ENCODE data around the gene ZNF664.

The ZNF664 gene

DNA sequence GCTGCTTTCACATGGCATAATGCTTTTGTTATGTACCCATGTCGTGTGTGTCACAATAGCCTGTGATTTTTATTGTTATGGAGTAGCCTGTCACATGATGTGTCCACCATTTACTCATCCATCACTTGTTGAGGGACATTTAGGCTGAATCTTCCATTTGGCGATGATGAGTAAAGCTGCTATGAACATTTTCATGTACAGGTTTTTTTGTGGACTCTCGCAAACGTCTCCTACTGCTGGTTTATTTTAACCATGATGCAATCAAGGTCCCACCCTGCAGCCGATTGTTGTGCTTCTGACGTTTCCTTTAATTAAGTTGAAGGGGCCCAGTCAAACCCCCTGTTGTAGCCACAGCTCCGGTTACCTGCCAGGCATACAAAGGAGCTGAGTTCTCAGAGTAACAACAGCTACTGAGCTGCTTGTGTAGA lies 63.2 kb downstream of the ZNF664 start:
- DNase-seq, result no peak

DNA sequence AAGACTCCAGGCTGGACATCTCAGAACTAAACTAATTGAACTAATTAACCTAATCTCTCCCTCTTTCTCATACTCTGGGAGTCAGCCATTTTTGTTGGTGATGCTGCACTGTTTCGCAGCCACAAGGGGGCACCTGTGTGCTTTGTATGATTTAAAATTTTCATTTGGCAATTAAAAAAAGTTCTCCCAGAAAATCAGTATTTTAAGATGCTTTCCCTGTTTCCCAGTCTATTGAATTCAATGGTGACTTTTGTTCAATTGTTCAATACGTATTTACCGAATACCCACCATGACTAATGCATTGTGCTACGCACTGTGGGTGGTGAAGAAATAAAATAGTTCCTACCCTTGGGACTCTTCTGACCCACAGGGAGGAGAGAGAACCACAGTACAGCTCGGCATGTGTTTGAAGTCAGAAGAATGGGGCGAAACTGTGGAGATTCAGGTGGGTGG lies 63.7 kb downstream of the ZNF664 start:
- peak; percentile 71 for DNase-seq

DNA sequence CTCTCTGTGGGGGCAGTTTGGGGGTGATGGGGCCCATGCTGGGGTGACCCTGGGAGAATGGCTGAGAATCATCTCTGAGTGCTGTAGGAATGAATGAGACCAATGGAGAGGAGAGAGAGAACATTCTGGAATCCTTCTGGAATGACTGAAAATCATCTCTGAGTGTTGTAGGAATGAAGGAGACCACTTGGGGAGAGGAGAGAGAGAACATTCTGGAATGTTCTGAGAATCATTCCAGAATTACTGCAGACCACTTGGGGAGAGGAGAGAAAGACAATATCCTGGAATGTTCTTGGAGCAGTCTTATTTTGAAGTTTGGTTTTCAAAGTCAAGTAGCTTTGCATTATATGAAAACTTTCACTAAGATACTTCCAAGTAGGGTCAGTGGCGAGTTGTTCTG lies 64.3 kb downstream of the ZNF664 start:
- DNase-seq, result no peak

GRCh38 chr12:124039276-124039675 lies 66.3 kb downstream of the ZNF664 start:
- DNase-seq, result peak; percentile 47

DNA sequence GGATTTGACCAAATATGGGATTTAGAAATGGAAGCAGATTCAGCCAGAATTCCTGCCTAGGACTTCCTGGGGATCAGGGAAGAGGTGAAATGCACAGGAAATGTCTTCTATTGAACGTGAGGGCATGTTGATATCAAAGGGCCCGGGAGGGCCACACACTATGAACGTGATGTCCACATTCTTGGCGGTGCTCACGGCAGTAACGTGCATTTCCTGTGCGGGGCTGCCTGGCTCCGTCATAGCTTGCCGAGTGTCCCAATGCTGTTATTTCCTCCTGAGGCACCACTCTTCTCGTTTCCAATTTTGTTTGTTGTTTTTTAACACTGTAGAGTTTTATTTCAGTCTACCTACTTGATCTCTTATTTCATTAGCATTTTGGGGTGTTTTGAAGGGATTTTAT lies 67.3 kb downstream of the ZNF664 start:
- DNase-seq, result no peak

DNA sequence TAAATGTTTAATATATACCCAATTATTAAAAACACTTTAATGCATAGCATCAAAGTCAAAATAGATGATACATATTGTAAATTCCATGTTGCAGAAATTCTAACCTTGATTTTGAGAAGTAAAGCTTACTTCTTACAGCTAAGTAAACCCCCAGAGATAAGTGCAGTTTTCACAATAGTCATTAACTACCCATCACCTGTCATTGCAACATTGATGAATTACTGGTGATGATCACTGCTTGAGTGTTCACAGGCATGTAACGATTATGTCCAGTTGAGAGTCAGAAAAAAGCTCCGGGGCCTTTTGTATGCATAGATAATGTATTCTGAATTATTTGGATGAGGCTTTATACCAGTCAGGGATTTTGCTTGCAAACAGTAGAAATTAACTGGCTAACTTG lies 67.7 kb downstream of the ZNF664 start:
- no peak for DNase-seq

GRCh38 chr12:124041907-124042306 lies 68.9 kb downstream of the ZNF664 start:
- no peak for DNase-seq

DNA sequence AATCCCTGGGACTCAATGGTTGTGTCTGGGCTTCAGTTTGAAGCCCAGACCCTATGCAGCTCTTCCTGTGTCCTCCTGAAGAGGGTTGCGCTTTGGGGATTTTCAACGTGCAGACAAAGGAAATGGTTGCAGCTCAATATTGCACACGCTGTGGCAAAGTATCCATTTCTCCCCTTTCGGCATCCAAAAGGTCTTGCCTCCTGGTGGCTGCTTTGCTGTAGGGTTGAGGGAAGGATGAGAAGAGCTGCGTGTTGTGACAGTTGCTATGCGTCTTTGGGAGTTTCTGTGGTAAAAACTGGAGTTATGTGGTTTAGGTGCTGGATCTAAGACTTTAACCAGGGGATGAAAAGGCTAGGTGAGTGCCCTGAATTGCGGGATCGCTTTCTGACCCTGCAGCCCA lies 71.0 kb downstream of the ZNF664 start:
- no peak for DNase-seq

DNA sequence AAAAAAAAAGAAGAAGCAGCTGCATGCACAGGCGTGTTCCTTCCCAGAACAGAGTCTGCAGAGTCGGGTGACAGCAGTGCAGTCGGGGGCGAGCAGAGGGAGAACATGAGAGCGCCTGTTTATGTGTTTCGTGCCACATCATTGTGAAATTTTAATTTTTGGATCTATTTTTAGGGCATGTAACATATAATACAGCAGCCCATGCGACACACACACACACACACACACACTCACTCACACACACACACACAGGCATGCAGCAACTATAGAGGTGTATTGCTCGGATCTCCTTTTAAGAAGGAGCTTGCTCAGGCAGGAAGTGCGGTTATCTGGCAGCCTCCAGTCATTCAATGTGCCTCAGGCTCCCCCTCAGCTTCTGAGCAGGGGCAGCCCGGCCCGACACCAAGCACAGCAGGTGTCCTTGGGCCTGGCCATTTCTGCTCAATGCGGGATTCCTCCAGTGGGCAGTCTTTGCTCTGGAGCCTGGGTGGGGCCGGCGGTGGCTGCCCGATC lies 71.8 kb downstream of the ZNF664 start:
- DNase-seq, result no peak

DNA sequence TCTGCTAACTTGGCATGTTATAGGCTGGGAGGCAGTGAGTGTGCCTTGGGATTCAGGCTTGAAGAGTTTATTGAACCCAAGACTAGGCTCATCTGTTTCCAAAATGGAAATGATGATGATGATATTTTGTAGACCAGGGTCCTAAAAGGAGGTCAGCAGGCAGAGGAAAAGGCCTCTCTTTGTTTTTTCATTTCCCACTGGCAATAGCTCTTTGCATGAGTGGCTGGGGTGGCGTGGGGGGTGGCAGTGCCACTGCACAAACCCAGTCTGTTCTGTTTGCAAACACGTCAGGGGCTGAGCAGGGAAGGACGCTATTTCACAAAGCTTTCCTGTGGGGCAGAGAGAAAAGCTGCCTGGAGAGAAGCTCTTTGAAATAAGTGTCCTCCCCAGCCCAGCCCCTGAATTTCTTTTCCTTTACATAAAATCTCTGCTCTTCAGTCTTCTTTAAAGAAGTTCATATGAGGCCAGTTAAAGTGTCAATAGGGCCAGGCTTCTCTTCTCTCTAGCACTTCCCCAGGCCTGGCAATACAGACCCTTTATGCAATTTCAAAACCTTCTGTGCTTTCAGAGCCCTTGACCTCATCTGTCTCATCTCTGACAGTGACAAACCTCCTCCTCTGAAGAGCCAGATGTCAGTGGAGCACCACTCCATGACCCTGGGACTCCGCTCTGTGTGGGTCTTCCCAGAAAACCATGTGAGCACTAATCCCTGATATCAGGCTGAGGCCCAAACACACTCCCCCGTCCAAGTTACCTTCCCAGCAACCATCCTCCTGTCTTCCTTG lies 72.8 kb downstream of the ZNF664 start:
- no peak for DNase-seq

DNA sequence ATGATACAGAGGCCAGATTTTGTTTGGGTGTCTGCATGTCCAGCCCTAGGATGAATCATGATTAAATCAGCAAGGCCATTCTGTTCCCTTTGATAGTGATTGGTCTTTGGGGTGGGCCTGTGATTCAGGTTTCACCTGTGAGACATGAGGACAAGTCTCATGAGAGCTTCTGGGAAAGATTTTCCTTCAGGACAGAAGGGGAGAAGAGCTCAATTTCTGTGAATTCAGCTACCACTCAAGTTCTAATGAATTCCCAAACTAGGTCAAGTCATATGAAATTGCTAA lies 73.4 kb downstream of the ZNF664 start:
- no peak for DNase-seq

DNA sequence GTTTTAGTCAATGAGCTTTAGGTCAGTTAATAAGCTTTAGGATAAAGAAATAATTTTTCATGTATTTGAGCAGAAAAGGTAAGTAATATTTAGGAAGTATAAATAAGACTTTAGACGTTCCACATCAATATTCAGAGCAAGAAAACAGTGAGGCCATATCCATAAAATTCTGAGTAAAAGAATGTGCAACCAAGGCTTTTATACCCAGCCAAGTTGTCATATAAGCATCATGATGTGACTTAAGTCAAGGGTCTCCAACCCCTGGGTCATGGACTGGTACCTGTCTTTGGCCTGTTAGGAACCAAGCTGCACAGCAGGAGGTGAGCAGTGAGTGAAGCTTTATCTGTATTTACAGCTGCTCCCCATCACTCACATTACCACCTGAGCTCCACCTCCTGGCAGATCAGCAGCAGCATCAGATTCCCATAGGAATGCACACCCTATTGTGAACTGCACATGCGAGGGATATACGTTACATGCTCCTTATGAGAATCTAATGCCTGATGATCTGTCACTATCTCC lies 74.1 kb downstream of the ZNF664 start:
- DNase-seq, result no peak

DNA sequence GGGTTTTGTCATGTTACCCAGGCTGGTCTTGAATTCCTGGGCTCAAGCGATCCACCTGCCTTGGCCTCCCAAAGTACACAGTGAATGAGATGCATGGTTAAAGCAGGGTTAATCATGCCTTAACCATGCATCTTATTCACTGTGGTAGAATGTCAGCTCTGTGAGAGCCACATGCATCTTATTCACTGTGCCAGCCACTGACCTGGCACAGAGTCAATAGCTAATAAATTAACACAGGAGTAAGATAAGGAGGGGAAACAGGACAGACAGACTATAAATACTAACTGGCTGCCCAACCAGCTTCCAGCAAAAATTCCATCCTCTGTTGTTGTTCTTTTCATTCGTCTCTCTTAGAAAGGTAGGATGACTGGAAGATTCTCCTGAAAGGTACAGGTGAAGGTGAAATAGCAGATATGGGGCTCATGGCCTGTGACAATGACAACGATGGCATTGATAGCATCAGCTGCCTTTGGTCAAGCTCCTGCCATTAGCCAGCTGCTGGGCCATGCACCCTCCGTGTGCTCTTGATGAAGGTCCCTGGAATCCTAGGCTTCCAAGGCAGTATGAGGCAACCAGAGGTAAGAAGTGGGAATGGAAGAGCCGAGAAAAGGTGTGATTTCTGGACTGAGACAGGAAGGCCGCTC lies 76.6 kb downstream of the ZNF664 start:
- no peak for DNase-seq

GRCh38 chr12:124053851-124054250 lies 80.8 kb downstream of the ZNF664 start:
- peak; percentile 36 for DNase-seq

GRCh38 chr12:124055066-124055465 lies 82.1 kb downstream of the ZNF664 start:
- no peak for DNase-seq

DNA sequence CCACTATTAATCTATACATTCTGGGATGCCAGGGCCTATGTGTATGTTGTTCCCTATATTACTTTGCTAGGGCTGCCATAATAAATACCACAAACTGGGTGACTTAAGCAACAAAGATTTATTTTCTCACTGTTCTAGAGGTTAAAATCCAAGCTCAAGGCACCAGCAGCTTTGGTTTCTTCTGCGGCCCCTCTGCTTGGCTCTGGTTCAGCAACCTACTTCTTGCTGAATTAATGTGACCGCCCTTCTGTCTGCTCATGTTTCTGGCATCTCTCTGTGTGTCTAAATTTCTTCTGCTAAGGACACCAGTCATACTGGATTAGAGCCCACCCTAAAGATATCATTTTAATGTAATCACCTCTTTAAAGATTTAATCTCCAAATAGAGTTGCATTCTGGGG lies 84.7 kb downstream of the ZNF664 start:
- no peak for DNase-seq

DNA sequence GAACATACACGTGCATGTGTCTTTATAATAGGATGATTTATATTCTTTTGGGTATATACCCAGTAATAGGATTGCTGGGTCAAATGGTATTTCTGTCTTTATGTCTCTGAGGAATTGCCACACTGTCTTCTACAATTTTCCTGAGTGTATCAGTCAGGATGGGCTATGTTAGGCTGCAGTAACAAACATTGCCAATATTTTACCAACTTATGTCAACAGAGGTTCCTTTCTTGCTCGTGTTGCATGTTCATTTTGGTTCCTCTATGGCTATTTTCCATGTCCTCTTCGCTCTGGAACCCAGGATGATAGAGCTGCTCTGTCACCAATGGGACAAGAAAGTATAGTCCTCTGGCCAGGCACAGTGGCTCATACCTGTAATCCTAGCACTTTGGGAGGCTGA lies 86.7 kb downstream of the ZNF664 start:
- no peak for DNase-seq
